ENCODE results near the gene GADL1. TPM values are rescaled to one million over a fixed set of nuclear protein-coding genes. Genes with fewer than 3 reads are reported as not detected.

GADL1 gene
- polyA plus RNA-seq, 3 donors = not detected

GRCh38 chr3:30696896-30697295 lies 197.6 kb downstream of the GADL1 start:
- Mint-ChIP-seq H3K27me3 (ENCODE audit: low read depth in 3 of 3) (no peaks in the 10 kb centered on the region), H3K4me3 (no peak overlapping the region), H3K9me3 (no peaks in the 10 kb centered on the region), H3K36me3 (peaks cover 59 to 67% of the 10 kb centered on the region in 2 donors), H3K27ac (peak overlapping the region in 2 of 7 donors; percentile 9 to 27), H3K4me1 (peaks cover 9% of the 10 kb centered on the region)
- peaks cover 69% of the 10 kb centered on the region for H4K20me1 ChIP-seq (ENCODE audit: insufficient read depth, low read length)
- H3K27me3 ChIP-seq (ENCODE audit: control insufficient read depth in 2 of 2, insufficient read depth in 2 of 2, low read length in 2 of 2) = no peaks in the 10 kb centered on the region
- intact Hi-C loops (cut with micrococcal nuclease) = loop anchor here (10.0 kb wide), 1 partner anchor 682 kb away; no protein-coding TSS in a partner anchor
- no peaks in the 10 kb centered on the region for H3K4me1 ChIP-seq (ENCODE audit: control insufficient read depth in 1 of 2, insufficient read depth in 2 of 2, low read length in 2 of 2)
- no peaks in the 10 kb centered on the region for H3K9me3 ChIP-seq (replicated peaks in 1 of 2; ENCODE audit: control insufficient read depth in 1 of 2, insufficient read depth in 1 of 2, low read length in 2 of 2)
- H3K79me2 ChIP-seq (ENCODE audit: insufficient read depth, low read length) = no peaks in the 10 kb centered on the region
- H3K36me3 ChIP-seq (replicated peaks in 1 of 2; ENCODE audit: control insufficient read depth in 1 of 2, insufficient read depth in 2 of 2, low read length in 2 of 2) = peaks cover 44 to 72% of the 10 kb centered on the region in 2 donors
- no peak for TF ChIP-seq CTCF (IDR thresholded peaks at IDR 0.05)
- peak overlapping the region in 1 of 2 donors; percentile 1 for H3K27ac ChIP-seq (ENCODE audit: low read depth in 1 of 2, low read length in 2 of 2)
- no peak for DNase-seq
- H3K4me3 ChIP-seq (replicated peaks in 1 of 3; ENCODE audit: low read depth in 2 of 3, low read length in 3 of 3) = no peak overlapping the region
- H3K4me2 ChIP-seq (replicated peaks; ENCODE audit: extremely low read depth, low read length, poor library complexity, severe bottlenecking) = no peak overlapping the region
- 83% methylated on average over 1 of the region's 2 CpGs for WGBS (ENCODE audit: insufficient coverage)
- H3K9ac ChIP-seq (ENCODE audit: insufficient read depth, low read length, poor library complexity, severe bottlenecking) = no peak overlapping the region
- H2AFZ ChIP-seq (ENCODE audit: insufficient read depth, low read depth, low read length, poor library complexity, severe bottlenecking) = no peak overlapping the region

GRCh38 chr3:30696403-30696819 lies 198.1 kb downstream of the GADL1 start:
- H3K4me2 ChIP-seq (replicated peaks; ENCODE audit: extremely low read depth, low read length, poor library complexity, severe bottlenecking) = no peak overlapping the region
- H3K9me3 Mint-ChIP-seq = no peaks in the 10 kb centered on the region
- no peaks in the 10 kb centered on the region for H3K9me3 ChIP-seq (replicated peaks in 1 of 2; ENCODE audit: control insufficient read depth in 1 of 2, insufficient read depth in 1 of 2, low read length in 2 of 2)
- no peak overlapping the region for H3K4me3 ChIP-seq (replicated peaks in 1 of 3; ENCODE audit: low read depth in 2 of 3, low read length in 3 of 3)
- no peaks in the 10 kb centered on the region for H3K79me2 ChIP-seq (ENCODE audit: insufficient read depth, low read length)
- peaks cover 46 to 76% of the 10 kb centered on the region in 2 donors for H3K36me3 ChIP-seq (replicated peaks in 1 of 2; ENCODE audit: control insufficient read depth in 1 of 2, insufficient read depth in 2 of 2, low read length in 2 of 2)
- no peaks in the 10 kb centered on the region for H3K27me3 Mint-ChIP-seq (ENCODE audit: low read depth in 3 of 3)
- intact Hi-C loops (cut with micrococcal nuclease) = loop anchor here (10.0 kb wide), 1 partner anchor 682 kb away; no protein-coding TSS in a partner anchor
- H3K4me1 Mint-ChIP-seq = peaks cover 10% of the 10 kb centered on the region
- peaks cover 74% of the 10 kb centered on the region for H4K20me1 ChIP-seq (ENCODE audit: insufficient read depth, low read length)
- TF ChIP-seq CTCF (IDR thresholded peaks at IDR 0.05) = no peak
- H3K27me3 ChIP-seq (ENCODE audit: control insufficient read depth in 2 of 2, insufficient read depth in 2 of 2, low read length in 2 of 2) = no peaks in the 10 kb centered on the region
- H3K36me3 Mint-ChIP-seq = peaks cover 61 to 68% of the 10 kb centered on the region in 2 donors
- H3K4me3 Mint-ChIP-seq = no peak overlapping the region
- peak overlapping the region in 1 of 2 donors; percentile 1 for H3K27ac ChIP-seq (ENCODE audit: low read depth in 1 of 2, low read length in 2 of 2)
- no peak overlapping the region for H3K9ac ChIP-seq (ENCODE audit: insufficient read depth, low read length, poor library complexity, severe bottlenecking)
- no peak overlapping the region for H2AFZ ChIP-seq (ENCODE audit: insufficient read depth, low read depth, low read length, poor library complexity, severe bottlenecking)
- WGBS (ENCODE audit: insufficient coverage) = no CpG with 5 or more reads among the region's 3 CpGs
- no peaks in the 10 kb centered on the region for H3K4me1 ChIP-seq (ENCODE audit: control insufficient read depth in 1 of 2, insufficient read depth in 2 of 2, low read length in 2 of 2)
- DNase-seq = no peak
- H3K27ac Mint-ChIP-seq = peak overlapping the region in 1 of 7 donors; percentile 75

Measured in CD14-positive monocyte (primary cell).